ENCODE results near the gene PRDM11. TPM values are rescaled to one million over a fixed set of nuclear protein-coding genes. Genes with fewer than 3 reads are reported as not detected.

Gene PRDM11
- total and polyA plus RNA-seq, 7 donors: 2.3 to 14.2 (median 7.2) TPM

- intact Hi-C loops (cut with DNase I): no loop called here
- DNase-seq: no peak
- no peak for TF ChIP-seq CTCF (IDR thresholded peaks at IDR 0.05)
- Histone ChIP-seq H3K27ac (no peak overlapping the region), H3K9me3 (no peaks in the 10 kb centered on the region), H3K4me3 (no peak overlapping the region), H3K27me3 (ENCODE audit: insufficient read depth in 3 of 3, low read length in 2 of 3) (no peaks in the 10 kb centered on the region), H3K36me3 (ENCODE audit: insufficient read depth in 1 of 2, low read depth in 1 of 2) (peaks cover 0 to 32% of the 10 kb centered on the region in 2 donors), H3K4me1 (peaks cover 6% of the 10 kb centered on the region)
- ATAC-seq: no peak
Observed at GRCh38 chr11:45185228-45185729, 38.8 kb downstream of the PRDM11 start.

GRCh38 chr11:45187375-45187774 lies 40.9 kb downstream of the PRDM11 start:
- Histone ChIP-seq H3K27me3 (ENCODE audit: insufficient read depth in 3 of 3, low read length in 2 of 3) (no peaks in the 10 kb centered on the region), H3K4me1 (no peaks in the 10 kb centered on the region), H3K36me3 (ENCODE audit: insufficient read depth in 1 of 2, low read depth in 1 of 2) (peaks cover 0 to 32% of the 10 kb centered on the region in 2 donors), H3K9me3 (no peaks in the 10 kb centered on the region), H3K4me3 (no peak overlapping the region), H3K27ac (no peak overlapping the region)
- intact Hi-C loops (cut with DNase I): no loop called here
- 90 to 98% (median 97%) methylated on average over 3 of the region's 3 CpGs for WGBS, 3 donors
- TF ChIP-seq CTCF (IDR thresholded peaks at IDR 0.05): no peak
- ATAC-seq: no peak
- no peak for DNase-seq

GRCh38 chr11:45188127-45188526 lies 41.7 kb downstream of the PRDM11 start:
- no peak overlapping the region for H3K27ac ChIP-seq
- DNase-seq (no peak), ATAC-seq (no peak)
- WGBS, 3 donors: 98 to 100% (median 99%) methylated on average over 3 of the region's 3 CpGs
- H3K4me1 ChIP-seq: no peaks in the 10 kb centered on the region
- no peaks in the 10 kb centered on the region for H3K9me3 ChIP-seq
- no peak overlapping the region for H3K4me3 ChIP-seq
- no peak for TF ChIP-seq CTCF (IDR thresholded peaks at IDR 0.05)
- H3K36me3 ChIP-seq (ENCODE audit: insufficient read depth in 1 of 2, low read depth in 1 of 2): peaks cover 0 to 32% of the 10 kb centered on the region in 2 donors
- intact Hi-C loops (cut with DNase I): no loop called here
- H3K27me3 ChIP-seq (ENCODE audit: insufficient read depth in 3 of 3, low read length in 2 of 3): no peaks in the 10 kb centered on the region

- no peaks in the 10 kb centered on the region for H3K9me3 ChIP-seq
- no peak overlapping the region for H3K4me3 ChIP-seq
- WGBS, 3 donors: 73 to 84% (median 82%) methylated on average over 5 of the region's 5 CpGs
- H3K36me3 ChIP-seq (ENCODE audit: insufficient read depth in 1 of 2, low read depth in 1 of 2): peaks cover 0 to 21% of the 10 kb centered on the region in 2 donors
- intact Hi-C loops (cut with DNase I): no loop called here
- DNase-seq: no peak
- H3K27ac ChIP-seq: no peak overlapping the region
- no peak for TF ChIP-seq CTCF (IDR thresholded peaks at IDR 0.05)
- H3K27me3 ChIP-seq (ENCODE audit: insufficient read depth in 3 of 3, low read length in 2 of 3): no peaks in the 10 kb centered on the region
- no peak for ATAC-seq
- H3K4me1 ChIP-seq: no peaks in the 10 kb centered on the region
Observed at GRCh38 chr11:45189230-45189629, 42.8 kb downstream of the PRDM11 start.

- intact Hi-C loops (cut with DNase I): no loop called here
- peak in 2 of 4 donors; percentile 61 to 82 for ATAC-seq
- TF ChIP-seq CTCF (IDR thresholded peaks at IDR 0.05): no peak
Observed at GRCh38 chr11:45193695-45194094, 47.3 kb downstream of the PRDM11 start.

More at GRCh38 chr11:45193695-45194094, 47.3 kb downstream of the PRDM11 start:
- 20 to 34% (median 22%) methylated on average over 6 of the region's 6 CpGs for WGBS, 3 donors
- Histone ChIP-seq H3K4me3 (no peak overlapping the region), H3K9me3 (no peaks in the 10 kb centered on the region), H3K36me3 (ENCODE audit: insufficient read depth in 1 of 2, low read depth in 1 of 2) (peaks cover 0 to 2% of the 10 kb centered on the region in 2 donors), H3K27me3 (ENCODE audit: insufficient read depth in 3 of 3, low read length in 2 of 3) (no peaks in the 10 kb centered on the region), H3K4me1 (no peaks in the 10 kb centered on the region), H3K27ac (no peak overlapping the region)
- peak in 1 of 2 donors; percentile 75 for DNase-seq

All from psoas muscle (tissue), 8 donors.